ENCODE results near the gene ACTR2. TPM values are rescaled to one million over a fixed set of nuclear protein-coding genes. Genes with fewer than 3 reads are reported as not detected.

ACTR2 gene
- total and polyA plus RNA-seq, 2 experiments from 2014 or later = 75.6 to 89.4 TPM

GRCh38 chr2:65198737-65199136, 28.9 kb upstream of the ACTR2 start:
- Histone ChIP-seq H3K27me3 (peaks cover 4% of the 10 kb centered on the region), H3K36me3 (replicated peaks; ENCODE audit: insufficient read depth, low read depth) (no peaks in the 10 kb centered on the region), H4K20me1 (ENCODE audit: insufficient read depth, poor library complexity, severe bottlenecking) (no peaks in the 10 kb centered on the region), H3K4me1 (ENCODE audit: insufficient read depth) (no peaks in the 10 kb centered on the region), H3K4me2 (no peak overlapping the region), H3K9me3 (ENCODE audit: low read depth) (no peaks in the 10 kb centered on the region), H3K79me2 (no peaks in the 10 kb centered on the region), H3K9me2 (replicated peaks; ENCODE audit: insufficient read depth) (no peaks in the 10 kb centered on the region), H3K4me3 (no peak overlapping the region), H3K27ac (no peak overlapping the region), H2AFZ (no peak overlapping the region)
- TF ChIP-seq EZH2phosphoT487 (IDR thresholded peaks at IDR 0.05; ENCODE audit: low read depth, severe bottlenecking, unreplicated experiment) = no peak
- TF ChIP-seq EZH2 (IDR thresholded peaks at IDR 0.05; ENCODE audit: borderline replicate concordance) = no peak
- no peak for TF ChIP-seq CTCF (IDR thresholded peaks at IDR 0.05; ENCODE audit: poor library complexity)
- 91% methylated on average over 2 of the region's 2 CpGs for WGBS (ENCODE audit: low lambda C conversion rate, missing lambda C conversion rate)
- DNase-seq (ENCODE audit: low spot score) = no peak

- H3K4me2 ChIP-seq = no peak overlapping the region
- H3K9me3 ChIP-seq (ENCODE audit: low read depth) = no peaks in the 10 kb centered on the region
- H2AFZ ChIP-seq = no peak overlapping the region
- DNase-seq (ENCODE audit: low spot score) = no peak
- H3K27ac ChIP-seq = no peak overlapping the region
- no peaks in the 10 kb centered on the region for H3K36me3 ChIP-seq (replicated peaks; ENCODE audit: insufficient read depth, low read depth)
- H3K4me3 ChIP-seq = no peak overlapping the region
- no peaks in the 10 kb centered on the region for H3K79me2 ChIP-seq
- no peaks in the 10 kb centered on the region for H4K20me1 ChIP-seq (ENCODE audit: insufficient read depth, poor library complexity, severe bottlenecking)
- H3K27me3 ChIP-seq = peaks cover 4% of the 10 kb centered on the region
- TF ChIP-seq EZH2 (IDR thresholded peaks at IDR 0.05; ENCODE audit: borderline replicate concordance) (no peak), CTCF (IDR thresholded peaks at IDR 0.05; ENCODE audit: poor library complexity) (no peak), EZH2phosphoT487 (IDR thresholded peaks at IDR 0.05; ENCODE audit: low read depth, severe bottlenecking, unreplicated experiment) (no peak)
- H3K9me2 ChIP-seq (replicated peaks; ENCODE audit: insufficient read depth) = no peaks in the 10 kb centered on the region
- 76% methylated on average over 2 of the region's 2 CpGs for WGBS (ENCODE audit: low lambda C conversion rate, missing lambda C conversion rate)
- no peaks in the 10 kb centered on the region for H3K4me1 ChIP-seq (ENCODE audit: insufficient read depth)
Measured at GRCh38 chr2:65199166-65199565, 28.5 kb upstream of the ACTR2 start.

- H3K4me2 ChIP-seq = no peak overlapping the region
Measured at GRCh38 chr2:65199891-65200290, 27.7 kb upstream of the ACTR2 start.

More at GRCh38 chr2:65199891-65200290, 27.7 kb upstream of the ACTR2 start:
- Histone ChIP-seq H3K36me3 (replicated peaks; ENCODE audit: insufficient read depth, low read depth) (no peaks in the 10 kb centered on the region), H3K9me3 (ENCODE audit: low read depth) (no peaks in the 10 kb centered on the region), H3K4me1 (ENCODE audit: insufficient read depth) (no peaks in the 10 kb centered on the region), H3K27me3 (peaks cover 4% of the 10 kb centered on the region), H3K9me2 (replicated peaks; ENCODE audit: insufficient read depth) (no peaks in the 10 kb centered on the region), H4K20me1 (ENCODE audit: insufficient read depth, poor library complexity, severe bottlenecking) (no peaks in the 10 kb centered on the region), H3K4me3 (no peak overlapping the region), H2AFZ (no peak overlapping the region), H3K79me2 (no peaks in the 10 kb centered on the region), H3K27ac (no peak overlapping the region)
- DNase-seq (ENCODE audit: low spot score) = no peak
- 52% methylated on average over 3 of the region's 3 CpGs for WGBS (ENCODE audit: low lambda C conversion rate, missing lambda C conversion rate)
- no peak for TF ChIP-seq CTCF (IDR thresholded peaks at IDR 0.05; ENCODE audit: poor library complexity)
- TF ChIP-seq EZH2phosphoT487 (IDR thresholded peaks at IDR 0.05; ENCODE audit: low read depth, severe bottlenecking, unreplicated experiment) = no peak
- TF ChIP-seq EZH2 (IDR thresholded peaks at IDR 0.05; ENCODE audit: borderline replicate concordance) = no peak
